Measurements from ENCODE around the gene GGA1.
"Not testable (repeated sequence)": the region's sequence is repeated elsewhere in the genome, so short reads cannot be mapped to it uniquely, and the experiment has no call there.

The GGA1 gene

DNA sequence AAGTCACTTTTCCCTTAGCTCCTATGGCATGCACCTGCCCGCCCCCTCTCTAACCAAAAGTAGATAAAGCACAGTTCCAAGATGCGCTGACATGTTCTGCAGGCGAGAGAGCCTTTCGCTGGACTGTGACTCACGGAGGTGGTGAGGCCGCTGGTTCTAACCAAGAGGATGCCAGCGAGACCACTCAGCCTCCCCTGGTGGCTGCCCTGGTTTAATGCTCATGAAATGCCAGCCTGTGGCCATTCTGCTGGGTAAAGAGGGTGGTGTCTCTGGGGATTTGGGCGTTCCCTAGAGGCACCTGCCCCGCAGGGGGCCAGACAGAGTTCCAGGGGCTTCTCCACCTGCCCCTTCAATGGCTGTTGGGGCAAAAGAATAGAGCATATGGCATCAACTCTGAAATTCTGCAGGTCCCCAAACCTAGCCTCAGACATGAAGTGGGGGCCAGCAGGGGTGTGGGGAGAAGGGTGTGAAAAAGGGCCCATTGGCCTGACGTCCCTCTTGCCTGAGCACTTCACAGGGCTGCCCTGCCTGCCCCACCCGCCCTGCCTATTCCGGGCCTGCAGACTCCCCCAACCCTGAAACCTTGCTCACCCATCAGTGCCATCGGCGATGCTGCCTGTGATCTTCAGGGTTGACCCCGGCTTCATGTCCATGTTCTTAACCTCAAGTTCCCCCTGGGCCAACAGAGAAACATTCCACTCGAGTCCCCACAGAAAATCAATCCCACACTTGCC lies 37.2 kb upstream of the GGA1 start:
- no peak for DNase-seq

DNA sequence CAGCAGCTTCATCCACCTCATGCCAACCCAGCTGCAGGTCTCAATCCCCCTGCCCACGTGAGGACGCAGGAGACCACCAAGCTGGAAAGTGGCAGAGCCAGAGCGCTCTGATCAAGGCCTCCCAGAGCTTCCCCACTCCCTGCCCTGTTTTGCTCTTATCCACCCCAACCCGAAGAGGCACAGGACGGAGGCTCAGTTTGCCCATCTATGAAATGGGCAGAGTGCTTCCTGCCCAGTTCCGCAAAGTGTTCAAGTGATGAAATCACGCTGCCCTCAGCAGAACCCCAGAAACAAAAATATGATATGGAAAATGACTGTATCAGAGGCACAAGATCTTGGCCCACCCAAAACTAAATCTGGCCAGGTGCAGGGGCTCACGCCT lies 36.7 kb upstream of the GGA1 start:
- no peak for DNase-seq

DNA sequence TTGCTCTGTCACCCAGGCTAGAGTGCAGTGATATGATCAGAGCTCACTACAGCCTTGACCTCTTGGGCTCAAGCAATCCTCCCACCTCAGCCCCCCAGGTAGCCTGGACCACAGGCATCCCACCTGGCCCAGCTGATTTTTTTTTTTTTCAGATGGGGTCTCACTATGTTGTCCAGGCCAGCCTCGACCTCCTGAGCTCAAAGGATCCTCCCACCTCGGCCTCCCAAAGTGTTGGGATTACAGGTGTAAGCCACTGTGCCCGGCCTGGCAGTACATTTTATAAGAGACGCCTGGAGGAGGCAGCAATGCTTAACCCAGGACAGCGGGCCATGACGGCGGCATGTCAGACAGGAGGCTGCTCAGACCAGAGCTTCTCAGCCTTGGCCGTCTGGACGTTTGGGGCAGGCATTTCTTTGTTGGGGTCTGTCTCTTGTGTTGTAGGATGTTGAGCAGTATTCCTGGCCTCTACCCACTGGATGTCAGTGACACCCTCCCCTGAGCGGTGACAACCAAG lies 33.1 kb upstream of the GGA1 start:
- no peak for DNase-seq

DNA sequence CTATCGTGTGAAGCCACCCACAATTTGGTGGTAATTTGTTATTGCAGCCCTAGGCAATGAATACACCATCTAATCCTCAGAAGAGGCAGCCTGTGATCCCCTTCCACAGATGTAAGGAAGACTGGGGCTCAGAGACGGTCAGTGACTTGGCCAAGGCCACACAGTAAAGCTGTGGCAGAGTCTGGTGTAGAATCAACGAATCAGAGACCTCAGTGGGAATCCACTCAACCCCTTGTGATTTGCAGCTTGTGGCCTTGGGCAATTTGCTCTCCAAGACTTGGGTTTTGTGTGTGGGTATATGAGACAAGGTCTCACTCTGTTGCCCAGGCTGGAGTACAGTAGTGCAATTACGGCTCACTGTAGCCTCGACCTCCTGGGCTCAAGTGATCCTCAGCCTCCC lies 30.6 kb upstream of the GGA1 start:
- DNase-seq, result no peak

DNA sequence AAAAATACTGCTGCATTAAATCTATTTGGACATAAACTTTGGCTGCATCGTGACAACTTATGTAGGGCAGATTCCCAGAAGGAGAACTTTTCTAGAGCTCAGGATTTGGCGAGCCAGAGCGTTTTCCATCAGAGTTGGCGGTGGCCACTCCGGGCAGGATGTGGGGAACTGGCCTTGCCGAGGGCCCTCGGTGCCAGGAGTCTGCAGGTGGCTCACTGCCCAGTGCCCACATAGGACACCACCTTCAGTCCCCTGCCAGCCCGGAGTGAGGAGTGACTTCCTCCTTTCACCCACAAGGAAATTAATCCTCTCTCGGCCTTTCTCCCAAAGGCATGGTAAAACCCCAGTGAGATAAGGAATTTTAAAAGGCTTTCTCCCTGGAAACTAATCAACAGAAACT lies 27.1 kb upstream of the GGA1 start:
- DNase-seq, result no peak

DNA sequence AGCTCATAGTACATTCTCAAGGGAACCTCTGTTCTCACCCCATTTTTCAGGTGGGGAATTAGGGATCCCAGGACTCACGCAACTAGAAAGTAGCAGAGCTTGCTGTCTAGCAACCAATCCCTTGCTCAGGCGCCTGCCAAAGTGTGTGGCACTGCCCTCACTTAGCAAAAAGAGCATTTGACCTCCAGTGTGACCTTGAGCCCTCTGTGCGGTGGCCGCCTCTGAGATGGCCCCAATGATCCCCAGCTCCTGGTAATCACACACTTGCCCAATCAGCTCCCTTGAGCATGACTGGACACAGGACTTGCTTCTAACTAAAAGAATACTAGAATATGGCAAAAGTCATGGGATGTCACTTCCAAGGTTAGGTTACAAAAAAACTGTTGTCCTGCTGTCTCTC lies 26.1 kb upstream of the GGA1 start:
- DNase-seq, result no peak

DNA sequence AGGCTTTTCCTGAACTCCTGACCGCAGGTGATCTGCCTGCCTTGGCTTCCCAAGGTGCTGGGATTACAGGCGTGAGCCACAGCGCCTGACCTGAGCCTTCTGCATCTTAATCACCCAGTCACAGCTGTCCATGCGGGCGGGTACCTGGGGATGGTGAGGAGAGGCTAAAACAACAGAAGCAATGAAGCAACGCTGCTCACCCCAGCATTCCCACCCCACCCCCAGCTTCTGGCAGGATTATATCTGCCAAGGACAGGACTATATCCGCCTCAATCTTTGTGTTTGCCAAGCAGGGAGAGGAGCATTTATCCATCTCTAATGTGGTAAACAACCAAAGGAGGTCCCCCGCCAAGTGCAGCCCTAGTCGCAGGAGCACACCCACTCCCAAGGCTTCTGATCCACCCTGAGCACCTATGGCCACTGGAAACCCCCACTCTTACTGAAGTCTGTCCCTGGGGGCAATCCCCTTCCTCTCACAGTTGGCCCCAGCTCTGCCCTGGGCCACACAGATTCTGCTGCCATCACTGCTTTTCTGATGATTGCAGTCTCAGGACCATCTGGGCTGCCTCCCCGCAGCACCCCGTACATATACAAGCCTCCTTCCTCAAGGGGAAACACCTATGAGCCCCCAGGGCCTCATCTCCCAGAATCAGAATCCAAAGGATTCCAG lies 20.0 kb upstream of the GGA1 start:
- no peak for DNase-seq

DNA sequence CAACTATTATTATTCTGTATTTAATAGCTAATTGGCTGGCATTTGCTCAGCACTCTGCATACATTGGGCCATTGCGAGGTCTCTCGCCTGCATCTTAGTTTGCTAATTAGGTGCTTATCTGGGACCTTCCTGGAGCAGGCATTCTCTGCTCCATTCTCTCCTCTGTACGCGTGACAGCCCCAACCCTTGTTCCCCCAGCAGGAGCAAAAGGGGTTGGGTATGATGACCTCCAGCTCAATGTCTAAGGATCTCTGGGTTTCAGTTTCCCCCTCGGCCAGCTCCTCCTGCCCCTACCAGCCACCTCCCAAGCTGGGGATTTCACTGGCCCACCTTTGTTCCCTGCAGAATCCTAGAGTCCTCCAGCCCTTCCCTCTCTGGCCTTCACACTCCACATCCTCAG lies 19.0 kb upstream of the GGA1 start:
- DNase-seq, result no peak

DNA sequence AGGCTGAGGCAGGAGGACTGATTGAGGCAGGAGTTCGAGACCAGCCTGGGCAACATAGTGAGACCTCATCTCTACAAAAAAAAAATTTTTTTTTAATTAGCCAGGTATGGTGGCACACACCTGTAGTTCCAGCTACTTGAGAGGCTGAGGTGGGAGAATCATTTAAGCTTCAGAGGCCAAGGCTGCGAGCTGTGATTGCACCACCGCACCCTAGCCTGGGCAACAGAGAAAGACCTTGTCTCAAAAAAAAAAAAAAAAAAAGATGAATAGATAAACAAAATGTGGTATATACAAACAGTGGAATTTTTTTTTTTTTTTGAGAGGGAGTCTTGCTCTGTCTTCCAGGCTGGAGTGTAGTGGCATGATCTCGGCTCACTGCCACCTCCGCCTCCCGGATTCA lies 17.6 kb upstream of the GGA1 start:
- DNase-seq, result not testable (repeated sequence)

DNA sequence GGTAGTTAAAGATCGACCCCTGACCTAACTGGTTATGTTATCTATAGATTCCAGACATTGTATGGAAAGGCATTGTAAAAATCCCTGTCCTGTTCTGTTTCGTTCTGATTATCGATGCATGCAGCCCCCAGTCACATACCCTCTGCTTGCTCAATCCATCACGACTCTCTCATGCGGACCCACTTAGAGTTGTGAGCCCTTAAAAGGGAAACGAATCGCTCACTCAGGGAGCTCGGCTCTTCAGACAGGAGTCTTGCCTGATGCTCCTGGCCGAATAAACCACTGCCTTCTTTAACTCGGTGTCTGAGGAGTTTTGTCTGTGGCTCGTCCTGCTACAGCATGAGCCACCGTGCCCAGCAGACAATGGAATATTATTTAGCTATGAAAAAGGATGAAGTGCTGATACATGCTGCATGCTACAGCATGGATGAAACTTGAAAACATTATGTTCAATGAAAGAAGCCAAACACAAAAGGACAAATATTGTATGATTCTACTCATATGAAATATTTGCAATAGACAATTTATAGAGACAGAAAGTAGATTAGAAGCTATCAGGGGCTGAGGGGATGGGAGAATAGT lies 16.7 kb upstream of the GGA1 start:
- DNase-seq, result no peak

DNA sequence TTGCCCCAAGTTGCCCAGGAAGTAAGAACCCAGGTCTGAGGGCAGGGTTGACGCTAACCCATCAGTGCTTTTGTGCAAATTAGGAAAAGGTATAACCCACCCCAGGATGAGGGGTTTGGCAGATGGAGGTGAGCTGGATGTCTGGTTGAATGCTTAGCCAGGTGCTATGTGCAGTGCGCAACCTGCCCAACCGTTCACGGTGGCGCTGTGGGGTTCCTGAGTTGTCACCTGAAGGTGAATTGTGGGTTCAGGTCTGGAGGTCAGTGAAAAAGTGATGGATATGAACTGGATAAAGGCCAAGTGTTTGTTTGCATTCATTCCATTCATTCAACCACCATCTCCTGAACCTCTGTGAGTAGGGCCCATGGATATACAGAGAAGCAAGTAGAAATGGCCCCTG lies 14.4 kb upstream of the GGA1 start:
- DNase-seq, result no peak

DNA sequence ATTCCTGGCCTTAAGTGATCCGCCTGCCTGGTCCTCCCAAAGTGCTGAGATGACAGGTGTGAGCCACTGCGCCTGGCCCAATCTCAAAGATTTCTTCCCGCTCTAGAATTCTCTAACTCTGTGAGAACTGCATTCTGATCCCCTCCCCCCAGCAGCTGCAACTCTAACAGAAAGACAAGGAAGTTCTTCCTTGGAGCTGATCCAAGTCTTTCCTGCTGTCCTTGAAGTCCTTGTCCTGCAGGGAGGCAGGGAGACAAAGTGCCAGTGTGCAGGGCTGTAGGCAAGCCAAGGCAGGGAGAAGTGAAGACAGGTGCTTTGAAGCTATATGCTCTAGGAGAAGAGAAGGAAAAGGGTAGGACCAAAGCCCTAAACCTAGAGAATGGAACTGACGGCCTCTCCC lies 9.5 kb upstream of the GGA1 start:
- DNase-seq, result no peak

DNA sequence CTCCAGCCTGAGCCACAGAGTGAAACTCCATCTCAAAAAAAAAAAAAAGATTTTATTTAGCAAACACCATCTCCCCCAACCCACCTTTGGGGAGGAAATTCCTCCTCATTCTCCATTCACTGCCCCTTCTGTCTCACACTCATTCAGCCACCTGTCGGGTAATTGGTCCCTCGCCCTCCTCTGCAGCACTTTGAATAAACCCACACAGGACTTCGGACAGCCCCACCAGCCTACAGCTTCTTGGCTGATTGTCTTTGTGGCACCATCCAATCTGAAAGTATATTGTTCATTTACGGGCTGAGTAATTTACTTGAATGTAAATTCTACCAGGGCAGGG lies 7.5 kb upstream of the GGA1 start:
- no peak for DNase-seq

DNA sequence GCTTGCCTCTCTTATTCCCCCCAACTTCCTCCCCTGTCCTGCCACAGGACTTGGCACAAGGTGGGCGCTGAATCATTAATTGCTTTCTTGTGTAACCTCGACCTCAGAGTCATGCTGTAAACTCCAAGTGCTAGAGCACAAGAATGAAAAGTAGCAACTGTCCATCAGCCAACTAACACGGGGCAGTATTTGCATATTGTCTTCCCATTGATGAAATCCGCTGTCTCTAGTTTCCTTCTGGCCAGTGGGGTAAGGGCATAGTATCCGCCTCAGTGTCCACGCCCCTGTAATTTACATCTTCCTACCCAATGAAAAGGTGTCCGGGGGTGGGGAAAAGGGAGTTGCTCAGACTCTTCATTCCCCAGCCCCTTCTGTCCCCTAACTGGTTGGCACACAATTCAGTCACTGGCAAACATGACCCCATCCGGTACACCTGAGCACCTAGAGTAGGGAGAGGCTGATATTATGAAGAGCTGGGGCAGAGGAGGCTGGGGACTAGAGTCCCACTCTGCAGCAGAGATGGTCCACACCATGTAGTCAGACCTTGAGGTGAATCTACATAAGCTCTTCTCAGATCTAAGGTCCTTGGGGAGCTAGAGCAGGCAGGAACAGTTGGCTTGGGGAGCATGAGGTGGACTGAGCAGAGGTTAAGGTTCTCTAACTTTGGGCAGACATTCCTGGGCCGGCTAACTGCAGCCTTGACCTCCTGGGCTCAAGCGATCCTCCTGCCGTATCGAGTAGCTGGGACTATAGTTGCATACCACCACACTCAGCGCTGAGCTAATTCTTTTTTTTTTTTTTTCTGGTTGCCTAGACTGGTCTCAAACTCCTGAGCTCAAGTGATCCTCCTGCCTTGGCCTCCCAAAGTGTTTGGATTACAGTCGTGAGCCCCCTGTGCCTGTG lies 6.8 kb upstream of the GGA1 start:
- DNase-seq, result peak; percentile 41

DNA sequence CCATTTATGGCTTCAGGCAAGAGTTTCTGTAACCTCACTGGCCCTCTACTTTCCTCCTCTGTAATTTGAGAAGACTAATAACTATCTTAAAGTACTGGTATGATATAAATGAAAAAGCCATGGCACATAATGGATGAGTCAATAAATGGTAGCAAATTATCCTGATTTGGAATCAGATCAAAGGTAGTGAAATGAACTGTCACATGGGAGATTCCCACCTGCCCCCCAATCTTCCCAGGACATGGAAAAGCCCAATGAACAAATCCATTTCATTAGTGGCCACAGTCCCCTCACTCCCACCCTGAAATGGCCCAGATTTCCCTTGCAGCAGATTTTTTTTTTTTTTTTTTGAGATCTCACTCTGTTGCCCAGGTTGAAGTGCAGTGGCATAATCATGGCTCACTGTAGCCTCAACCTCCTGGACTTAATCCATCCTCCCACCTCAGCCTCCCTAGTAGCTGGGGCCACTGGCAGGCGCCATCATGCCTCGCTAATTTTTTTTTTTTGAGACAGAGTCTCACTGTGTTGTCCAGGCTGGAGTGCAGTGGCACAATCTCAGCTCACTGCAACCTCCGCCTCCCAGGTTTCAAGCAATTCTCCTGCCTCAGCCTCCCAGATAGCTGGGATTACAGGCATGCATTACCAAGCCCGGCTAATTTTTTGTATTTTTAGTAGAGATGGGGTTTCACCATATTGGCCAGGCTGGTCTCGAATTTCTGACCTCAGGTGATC lies 5.9 kb upstream of the GGA1 start:
- DNase-seq, result not testable (repeated sequence)

DNA sequence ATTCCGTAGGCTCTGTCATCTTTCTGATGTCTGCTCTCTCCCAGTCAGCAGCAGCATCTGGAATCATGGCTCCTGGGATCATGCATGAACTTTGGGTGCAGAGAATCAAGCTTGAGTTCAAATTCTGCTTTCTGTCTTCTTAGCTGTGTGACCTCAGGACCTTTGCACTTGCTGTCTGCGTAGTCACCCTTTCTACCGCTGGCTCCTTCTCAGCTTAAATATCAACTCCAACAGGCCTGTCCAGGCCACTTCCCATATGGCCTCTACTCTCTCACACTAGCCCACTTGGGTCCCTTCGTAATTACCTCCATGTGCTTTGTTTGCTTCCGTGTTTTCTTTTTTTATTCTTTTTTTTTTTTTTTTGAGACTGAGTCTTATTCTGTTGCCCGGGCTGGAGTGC lies 4.6 kb upstream of the GGA1 start:
- no peak for DNase-seq

DNA sequence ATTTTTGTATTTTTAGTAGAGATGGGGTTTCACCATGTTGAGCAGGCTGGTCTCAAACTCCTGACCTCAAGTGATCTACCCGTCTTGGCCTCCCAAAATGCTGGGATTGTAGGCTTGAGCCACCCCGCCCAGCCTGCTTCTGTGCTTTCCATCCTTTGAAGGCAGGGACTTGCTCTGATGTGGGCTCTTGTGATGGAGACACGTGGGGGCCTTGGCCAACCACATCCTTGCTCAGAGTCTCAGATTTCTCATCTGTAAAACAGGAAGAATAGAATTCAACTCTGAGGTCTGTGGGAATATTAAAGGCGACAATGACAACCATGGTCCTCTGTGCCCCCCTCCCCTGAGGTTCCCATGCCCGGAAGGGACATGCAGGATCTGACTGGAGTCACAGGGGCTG lies 3.8 kb upstream of the GGA1 start:
- no peak for DNase-seq

DNA sequence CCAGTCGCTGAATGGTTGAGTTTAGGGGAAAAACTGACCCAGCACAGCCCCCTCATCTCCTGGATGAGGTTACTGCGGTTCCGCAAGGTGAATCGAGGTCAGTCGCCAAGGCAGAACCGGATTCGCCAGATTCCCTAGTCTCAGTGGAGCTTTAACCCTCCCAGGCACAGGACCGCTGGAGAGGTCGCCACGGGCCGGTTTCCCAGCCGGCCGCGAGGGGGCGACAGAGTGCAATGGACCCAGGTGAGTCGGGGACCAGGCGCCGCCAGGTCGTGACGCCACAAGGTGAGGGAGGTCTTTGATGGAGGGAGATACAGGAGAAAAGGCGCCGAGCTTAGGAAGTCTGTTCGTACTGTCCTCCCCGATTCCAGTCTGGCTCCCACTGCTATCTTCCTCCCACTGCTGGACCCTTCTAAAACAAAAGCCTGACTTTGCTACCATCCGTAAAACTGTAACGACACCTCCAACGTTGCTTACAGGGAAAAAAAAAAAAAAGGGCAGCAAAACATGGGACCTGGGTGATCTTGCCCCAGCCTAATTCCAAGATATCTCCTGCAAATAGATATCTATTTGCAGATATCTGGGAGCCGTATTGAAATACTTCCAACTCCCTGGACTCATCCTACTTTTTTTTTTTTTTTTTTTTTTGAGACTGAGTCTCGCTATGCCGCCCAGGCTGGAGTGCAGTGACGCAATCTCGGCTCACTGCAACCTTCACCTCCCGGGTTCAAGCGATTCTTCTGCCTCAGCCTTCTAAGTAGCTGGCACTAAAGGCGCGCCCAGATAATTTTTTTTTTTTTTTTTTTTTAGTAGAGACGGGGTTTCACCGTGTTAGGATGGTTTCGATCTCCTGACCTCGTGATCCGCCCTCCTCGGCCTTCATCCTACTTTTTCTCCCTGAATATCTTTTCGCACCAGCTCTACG lies 1.4 kb upstream of the GGA1 start:
- DNase-seq, result peak; percentile 51

DNA sequence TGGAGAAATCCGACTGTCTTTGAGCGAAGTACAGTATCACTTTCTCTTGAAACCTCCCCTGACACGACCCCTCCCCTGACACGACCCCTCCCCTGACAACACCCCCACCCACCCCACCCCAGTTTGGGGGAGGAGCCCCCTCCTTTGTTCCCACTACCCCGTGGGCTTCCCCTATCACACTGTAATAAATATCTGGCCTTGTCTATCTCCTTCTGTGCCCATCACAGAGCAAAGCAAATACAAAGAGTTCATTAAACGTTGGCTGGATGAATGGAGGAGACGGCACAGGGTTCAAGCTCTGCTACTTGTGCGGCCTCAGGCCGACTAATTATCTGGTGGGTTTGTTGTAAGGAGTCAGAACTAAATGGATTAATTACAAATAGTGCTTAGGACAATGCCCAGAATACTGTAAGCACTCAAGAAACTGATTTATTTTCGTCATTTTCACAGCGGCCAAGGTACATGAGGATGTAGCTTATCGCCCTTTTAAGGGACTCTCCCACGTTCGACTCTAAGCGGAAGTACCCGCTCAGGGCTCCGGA lies 628 bp upstream of the GGA1 start:
- DNase-seq, result no peak

DNA sequence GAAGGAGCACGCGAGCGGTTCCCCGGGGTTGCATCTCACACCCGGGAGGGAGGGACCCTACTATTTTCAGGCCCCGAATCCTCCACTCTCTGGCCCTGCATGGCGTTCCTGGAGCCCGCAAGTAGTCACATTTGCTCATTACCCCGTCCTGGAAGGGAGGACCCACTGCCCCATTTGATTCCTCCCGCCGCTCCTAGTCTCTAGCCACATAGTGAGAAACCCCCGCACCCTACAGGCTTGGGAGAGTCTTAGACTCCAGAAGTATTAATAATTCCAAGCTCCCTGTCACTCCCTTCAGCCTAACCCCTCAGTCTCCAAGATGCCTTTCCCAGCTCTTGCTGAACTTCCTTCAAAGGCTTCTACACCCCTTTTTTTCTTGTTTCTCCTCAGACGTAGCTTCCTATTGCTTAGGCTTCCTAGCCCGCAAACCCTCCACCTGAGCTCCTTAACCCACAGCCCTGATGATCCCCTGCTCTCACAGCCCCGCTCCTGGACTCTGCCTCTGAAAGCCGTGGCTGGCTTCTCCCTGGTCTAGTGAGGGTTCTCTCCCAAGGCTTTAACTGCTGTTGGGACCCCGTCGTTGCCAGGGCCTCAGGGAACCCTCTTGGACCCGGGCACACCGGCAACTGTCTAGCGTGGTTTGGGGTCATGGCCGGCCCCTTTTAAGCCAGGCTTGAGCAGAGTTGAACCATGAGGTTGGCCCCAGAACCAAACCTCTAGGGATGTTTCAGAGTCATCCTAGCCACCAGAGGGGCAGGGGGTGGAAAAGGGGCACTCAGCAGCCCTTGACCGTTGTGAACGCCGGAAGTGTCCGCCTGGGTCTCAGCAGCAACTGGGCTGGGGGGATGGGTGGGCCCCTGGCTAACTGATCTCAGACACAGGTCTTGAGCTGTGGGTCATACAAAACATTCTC lies 862 bp downstream of the GGA1 start:
- peak; percentile 10 for DNase-seq

Measured in fibroblast of skin of right quadriceps (primary cell).